Right lobe of liver (tissue), 4 donors: Measurements from ENCODE around the gene YJEFN3.

Source experiments
- POLR2A ChIP-seq: fragments of 450-650 bp; IDR thresholded peaks from one replicate; pipeline ENCODE4 v1.6.1; 2017; ENCODE audit warnings: antibody characterized with exemption, mild to moderate bottlenecking
- TF ChIP-seq, protein P1 (sequence below), 4 donors: fragments of 200-600 bp in 3 of 4; fragments of 450-650 bp in 1 of 4; IDR thresholded peaks; one replicate each; pipeline versions ENCODE4 v1.5.1 to v1.8.0; 2016 to 2022; ENCODE audit warnings: antibody characterized with exemption in 4 of 4, mild to moderate bottlenecking in 2 of 4
- donor health status: DM: no; HTN: no; CAD: no.
- donor health status: DM: no; HTN: no; CAD: no.
- donor health status: DM: no; HTN: yes; CAD: no.

DNA sequence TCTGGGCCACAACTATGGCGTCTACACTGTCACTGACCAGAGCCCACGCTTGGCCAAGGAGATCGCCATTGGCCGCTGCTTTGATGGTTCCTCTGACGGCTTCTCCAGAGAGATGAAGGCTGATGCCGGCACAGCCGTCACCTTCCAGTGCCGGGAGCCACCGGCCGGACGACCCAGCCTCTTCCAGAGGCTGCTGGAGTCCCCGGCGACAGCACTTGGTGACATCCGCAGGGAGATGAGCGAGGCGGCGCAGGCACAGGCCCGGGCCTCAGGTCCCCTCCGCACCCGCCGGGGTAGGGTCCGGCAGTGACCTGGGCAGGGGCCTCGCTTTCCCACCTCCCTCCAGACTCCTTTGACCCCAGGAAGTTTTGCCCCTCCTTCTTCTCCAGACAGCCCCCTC is 17.0 kb downstream of the YJEFN3 start:
- TF ChIP-seq, protein P1, sequence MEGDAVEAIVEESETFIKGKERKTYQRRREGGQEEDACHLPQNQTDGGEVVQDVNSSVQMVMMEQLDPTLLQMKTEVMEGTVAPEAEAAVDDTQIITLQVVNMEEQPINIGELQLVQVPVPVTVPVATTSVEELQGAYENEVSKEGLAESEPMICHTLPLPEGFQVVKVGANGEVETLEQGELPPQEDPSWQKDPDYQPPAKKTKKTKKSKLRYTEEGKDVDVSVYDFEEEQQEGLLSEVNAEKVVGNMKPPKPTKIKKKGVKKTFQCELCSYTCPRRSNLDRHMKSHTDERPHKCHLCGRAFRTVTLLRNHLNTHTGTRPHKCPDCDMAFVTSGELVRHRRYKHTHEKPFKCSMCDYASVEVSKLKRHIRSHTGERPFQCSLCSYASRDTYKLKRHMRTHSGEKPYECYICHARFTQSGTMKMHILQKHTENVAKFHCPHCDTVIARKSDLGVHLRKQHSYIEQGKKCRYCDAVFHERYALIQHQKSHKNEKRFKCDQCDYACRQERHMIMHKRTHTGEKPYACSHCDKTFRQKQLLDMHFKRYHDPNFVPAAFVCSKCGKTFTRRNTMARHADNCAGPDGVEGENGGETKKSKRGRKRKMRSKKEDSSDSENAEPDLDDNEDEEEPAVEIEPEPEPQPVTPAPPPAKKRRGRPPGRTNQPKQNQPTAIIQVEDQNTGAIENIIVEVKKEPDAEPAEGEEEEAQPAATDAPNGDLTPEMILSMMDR (IDR thresholded peaks at IDR 0.05) = no peak
- no peak for TF ChIP-seq POLR2A
